HG03097 (cell line): Measurements from ENCODE around the gene LRP5.
"Not testable (repeated sequence)": the region's sequence is repeated elsewhere in the genome, so short reads cannot be mapped to it uniquely, and the experiment has no call there.

Experiments used
- ATAC-seq: cut with Tn5 transposase; IDR thresholded peaks from one replicate; pipeline ENCODE4 v1.9.1; 2021; ENCODE audit not compliant: unreplicated experiment, low FRiP score

Gene LRP5

GRCh38 chr11:68434159-68434558 is 121.8 kb downstream of the LRP5 start:
- not testable (repeated sequence) for ATAC-seq

GRCh38 chr11:68436162-68436888 is 123.9 kb downstream of the LRP5 start:
- no peak for ATAC-seq

- no peak for ATAC-seq
Observed at GRCh38 chr11:68436985-68437926, 124.9 kb downstream of the LRP5 start.

- no peak for ATAC-seq
Observed at GRCh38 chr11:68437927-68438657, 125.7 kb downstream of the LRP5 start.

GRCh38 chr11:68438658-68439259 is 126.4 kb downstream of the LRP5 start:
- ATAC-seq = no peak

- no peak for ATAC-seq
Observed at GRCh38 chr11:68439355-68440065, 127.1 kb downstream of the LRP5 start.

- ATAC-seq = no peak
Observed at GRCh38 chr11:68440224-68440623, 127.8 kb downstream of the LRP5 start.

GRCh38 chr11:68441466-68442230 is 129.3 kb downstream of the LRP5 start:
- no peak for ATAC-seq

GRCh38 chr11:68442433-68442832 is 130.0 kb downstream of the LRP5 start:
- ATAC-seq = no peak

GRCh38 chr11:68444566-68444965 is 132.2 kb downstream of the LRP5 start:
- ATAC-seq = no peak

GRCh38 chr11:68445531-68446035 is 133.2 kb downstream of the LRP5 start:
- no peak for ATAC-seq

GRCh38 chr11:68446046-68446725 is 133.8 kb downstream of the LRP5 start:
- ATAC-seq = no peak

GRCh38 chr11:68447015-68447801 is 134.8 kb downstream of the LRP5 start:
- no peak for ATAC-seq

- ATAC-seq = not testable (repeated sequence)
Observed at GRCh38 chr11:68447914-68448313, 135.5 kb downstream of the LRP5 start.

- ATAC-seq = no peak
Observed at GRCh38 chr11:68448604-68449011, 136.2 kb downstream of the LRP5 start.

GRCh38 chr11:68449951-68450350 is 137.6 kb downstream of the LRP5 start:
- ATAC-seq = no peak

GRCh38 chr11:68450711-68451110 is 138.3 kb downstream of the LRP5 start:
- no peak for ATAC-seq

GRCh38 chr11:68454767-68455166 is 142.4 kb downstream of the LRP5 start:
- ATAC-seq = no peak
